ENCODE measurements around the gene PDE1A. TPM values are rescaled to one million over a fixed set of nuclear protein-coding genes. Genes with fewer than 3 reads are reported as not detected.

PDE1A gene
- total RNA-seq, 1 experiment from 2014 or later, result 3.1 TPM

- H3K27ac ChIP-seq (ENCODE audit: low read depth, low read length, poor library complexity, severe bottlenecking), result no peak overlapping the region
- no TSS peak for BruUV-seq (replicated peaks)
- no peaks in the 10 kb centered on the region for H3K27me3 ChIP-seq (replicated peaks; ENCODE audit: insufficient read depth, low read depth, low read length, poor library complexity)
- no peak for TF ChIP-seq CTCF (conservative IDR thresholded peaks at IDR 0.05; ENCODE audit: low read depth, low read length)
- no peak for TF ChIP-seq EZH2 (IDR thresholded peaks at IDR 0.05; ENCODE audit: borderline replicate concordance, low read depth, low read length, poor library complexity, severe bottlenecking)
- no peak overlapping the region for H3K4me3 ChIP-seq (ENCODE audit: low read depth, low read length, poor library complexity, severe bottlenecking)
- POLR2A ChIA-PET (ENCODE audit: low non-redundant PET), result no interaction called here
- no peaks in the 10 kb centered on the region for H3K36me3 ChIP-seq (ENCODE audit: insufficient read depth, low read length, poor library complexity, severe bottlenecking)
- intact Hi-C loops (cut with micrococcal nuclease; ENCODE audit: unreplicated experiment), result no loop called here
- no peak for DNase-seq (ENCODE audit: low spot score)
- CTCF ChIA-PET, result no interaction called here
- H3K4me1 ChIP-seq (ENCODE audit: insufficient read depth, low read length, poor library complexity, severe bottlenecking), result no peaks in the 10 kb centered on the region
- H3K9me3 ChIP-seq (ENCODE audit: low read depth, low read length, poor library complexity, severe bottlenecking), result no peaks in the 10 kb centered on the region
Observed at GRCh38 chr2:182164686-182165085, 262.1 kb downstream of the PDE1A start.

- no peaks in the 10 kb centered on the region for H3K4me1 ChIP-seq (ENCODE audit: insufficient read depth, low read length, poor library complexity, severe bottlenecking)
- DNase-seq (ENCODE audit: low spot score), result no peak
- H3K27ac ChIP-seq (ENCODE audit: low read depth, low read length, poor library complexity, severe bottlenecking), result no peak overlapping the region
- no TSS peak for BruUV-seq (replicated peaks)
- TF ChIP-seq CTCF (conservative IDR thresholded peaks at IDR 0.05; ENCODE audit: low read depth, low read length), result no peak
- TF ChIP-seq EZH2 (IDR thresholded peaks at IDR 0.05; ENCODE audit: borderline replicate concordance, low read depth, low read length, poor library complexity, severe bottlenecking), result no peak
- H3K36me3 ChIP-seq (ENCODE audit: insufficient read depth, low read length, poor library complexity, severe bottlenecking), result no peaks in the 10 kb centered on the region
- no peak overlapping the region for H3K4me3 ChIP-seq (ENCODE audit: low read depth, low read length, poor library complexity, severe bottlenecking)
- CTCF ChIA-PET, result no interaction called here
- intact Hi-C loops (cut with micrococcal nuclease; ENCODE audit: unreplicated experiment), result no loop called here
- no peaks in the 10 kb centered on the region for H3K9me3 ChIP-seq (ENCODE audit: low read depth, low read length, poor library complexity, severe bottlenecking)
- POLR2A ChIA-PET (ENCODE audit: low non-redundant PET), result no interaction called here
- no peaks in the 10 kb centered on the region for H3K27me3 ChIP-seq (replicated peaks; ENCODE audit: insufficient read depth, low read depth, low read length, poor library complexity)
Observed at GRCh38 chr2:182163878-182164277, 263.0 kb downstream of the PDE1A start.

- Histone ChIP-seq H3K36me3 (ENCODE audit: insufficient read depth, low read length, poor library complexity, severe bottlenecking) (no peaks in the 10 kb centered on the region), H3K27me3 (replicated peaks; ENCODE audit: insufficient read depth, low read depth, low read length, poor library complexity) (no peaks in the 10 kb centered on the region), H3K4me1 (ENCODE audit: insufficient read depth, low read length, poor library complexity, severe bottlenecking) (peaks cover 6% of the 10 kb centered on the region), H3K9me3 (ENCODE audit: low read depth, low read length, poor library complexity, severe bottlenecking) (no peaks in the 10 kb centered on the region), H3K4me3 (ENCODE audit: low read depth, low read length, poor library complexity, severe bottlenecking) (no peak overlapping the region), H3K27ac (ENCODE audit: low read depth, low read length, poor library complexity, severe bottlenecking) (no peak overlapping the region)
- intact Hi-C loops (cut with micrococcal nuclease; ENCODE audit: unreplicated experiment), result no loop called here
- ChIA-PET POLR2A (ENCODE audit: low non-redundant PET) (no interaction called here), CTCF (no interaction called here)
- BruUV-seq (replicated peaks), result no TSS peak
- DNase-seq (ENCODE audit: low spot score), result no peak
- TF ChIP-seq EZH2 (IDR thresholded peaks at IDR 0.05; ENCODE audit: borderline replicate concordance, low read depth, low read length, poor library complexity, severe bottlenecking) (no peak), CTCF (conservative IDR thresholded peaks at IDR 0.05; ENCODE audit: low read depth, low read length) (no peak)
Observed at GRCh38 chr2:182148344-182148743, 278.5 kb downstream of the PDE1A start.
